ENCODE measurements around the gene TSPAN17. TPM values are rescaled to one million over a fixed set of nuclear protein-coding genes. Genes with fewer than 3 reads are reported as not detected.

The TSPAN17 gene
- total and polyA plus RNA-seq, 7 donors: 22.5 to 51.9 (median 25.8) TPM

- peaks cover 0 to 5% of the 10 kb centered on the region in 2 donors for H3K36me3 ChIP-seq (ENCODE audit: insufficient read depth in 1 of 2, low read depth in 1 of 2)
- peak overlapping the region; percentile 87 for H3K4me3 ChIP-seq
- intact Hi-C loops (cut with DNase I): loop anchor here (2.0 to 5.0 kb wide), 3 partner anchors 36 to 76 kb away; partner anchors contain the start of gene GPRIN1 (in 1 of the 2)
- H3K27me3 ChIP-seq (ENCODE audit: insufficient read depth in 3 of 3, low read length in 2 of 3): no peaks in the 10 kb centered on the region
- DNase-seq (peak; percentile 59 to 74), ATAC-seq (no peak)
- no peaks in the 10 kb centered on the region for H3K9me3 ChIP-seq
- no peak for TF ChIP-seq CTCF (IDR thresholded peaks at IDR 0.05)
- peaks cover 11% of the 10 kb centered on the region for H3K4me1 ChIP-seq
- H3K27ac ChIP-seq: peak overlapping the region; percentile 80
- 8 to 12% (median 12%) methylated on average over 17 to 20 of the region's 20 CpGs for WGBS, 3 donors
These were observed 674 bp downstream of the TSPAN17 start for GRCh38 chr5:176647843-176648473.

- intact Hi-C loops (cut with DNase I): loop anchor here (5.0 kb wide), 2 partner anchors 36 to 76 kb away; partner anchors contain the start of gene GPRIN1 (in 1 of the 2)
- Histone ChIP-seq H3K4me3 (peak overlapping the region; percentile 87), H3K36me3 (ENCODE audit: insufficient read depth in 1 of 2, low read depth in 1 of 2) (peaks cover 0 to 11% of the 10 kb centered on the region in 2 donors), H3K4me1 (peaks cover 11% of the 10 kb centered on the region), H3K27ac (no peak overlapping the region), H3K27me3 (ENCODE audit: insufficient read depth in 3 of 3, low read length in 2 of 3) (no peaks in the 10 kb centered on the region), H3K9me3 (no peaks in the 10 kb centered on the region)
- 76 to 77% (median 77%) methylated on average over 15 of the region's 15 CpGs for WGBS, 3 donors
- ATAC-seq (no peak), DNase-seq (no peak)
- no peak for TF ChIP-seq CTCF (IDR thresholded peaks at IDR 0.05)
These were observed 1.4 kb downstream of the TSPAN17 start for GRCh38 chr5:176648474-176649194.

GRCh38 chr5:176650354-176650884 lies 3.1 kb downstream of the TSPAN17 start:
- Histone ChIP-seq H3K27me3 (ENCODE audit: insufficient read depth in 3 of 3, low read length in 2 of 3) (no peaks in the 10 kb centered on the region), H3K36me3 (ENCODE audit: insufficient read depth in 1 of 2, low read depth in 1 of 2) (peaks cover 0 to 24% of the 10 kb centered on the region in 2 donors), H3K4me3 (no peak overlapping the region), H3K9me3 (no peaks in the 10 kb centered on the region), H3K4me1 (peaks cover 11% of the 10 kb centered on the region), H3K27ac (no peak overlapping the region)
- intact Hi-C loops (cut with DNase I): no loop called here
- 67 to 79% (median 73%) methylated on average over 8 of the region's 8 CpGs for WGBS, 3 donors
- DNase-seq (no peak), ATAC-seq (no peak)
- TF ChIP-seq CTCF (IDR thresholded peaks at IDR 0.05): no peak

- DNase-seq: no peak
- 74 to 85% (median 80%) methylated on average over 17 of the region's 17 CpGs for WGBS, 3 donors
- no peaks in the 10 kb centered on the region for H3K27me3 ChIP-seq (ENCODE audit: insufficient read depth in 3 of 3, low read length in 2 of 3)
- intact Hi-C loops (cut with DNase I): no loop called here
- H3K4me3 ChIP-seq: no peak overlapping the region
- peaks cover 11% of the 10 kb centered on the region for H3K4me1 ChIP-seq
- H3K36me3 ChIP-seq (ENCODE audit: insufficient read depth in 1 of 2, low read depth in 1 of 2): peaks cover 0 to 29% of the 10 kb centered on the region in 2 donors
- no peak overlapping the region for H3K27ac ChIP-seq
- TF ChIP-seq CTCF (IDR thresholded peaks at IDR 0.05): no peak
- no peaks in the 10 kb centered on the region for H3K9me3 ChIP-seq
- ATAC-seq: no peak
These were observed 4.2 kb downstream of the TSPAN17 start for GRCh38 chr5:176651472-176651980.

Measured in psoas muscle (tissue), 8 donors.